Lower lobe of right lung (tissue), 2 donors: ENCODE data around the gene KIRREL3. TPM values are rescaled to one million over a fixed set of nuclear protein-coding genes. Genes with fewer than 3 reads are reported as not detected.

Source experiments
- ATAC-seq, 2 donors: fragments of 200-7000 bp; cut with Tn5 transposase; one replicate each; pipeline ENCODE4 v1.9.1; 2020 to 2022; ENCODE audit warnings: mild to moderate bottlenecking in 2 of 2, moderate library complexity in 2 of 2
- DNase-seq: peaks from one replicate; pipeline ENCODE4 v3.0.0-alpha.2; 2020
- H3K27ac ChIP-seq: fragments of 200-600 bp; one replicate; pipeline ENCODE4 v1.8.0; 2022
- H3K27me3 ChIP-seq: fragments of 200-600 bp; one replicate; pipeline ENCODE4 v1.8.0; 2022; ENCODE audit warnings: low read depth
- H3K36me3 ChIP-seq: fragments of 200-600 bp; one replicate; pipeline ENCODE4 v1.8.0; 2022; ENCODE audit warnings: mild to moderate bottlenecking
- H3K4me1 ChIP-seq: fragments of 200-600 bp; one replicate; pipeline ENCODE4 v1.8.0; 2022
- H3K4me3 ChIP-seq: fragments of 200-600 bp; one replicate; pipeline ENCODE4 v1.8.0; 2022; ENCODE audit warnings: mild to moderate bottlenecking
- H3K9me3 ChIP-seq: fragments of 200-600 bp; one replicate; pipeline ENCODE4 v1.8.0; 2022
- CTCF ChIP-seq: fragments of 200-600 bp; IDR thresholded peaks from one replicate; pipeline ENCODE4 v1.8.0; 2022; ENCODE audit warnings: antibody characterized with exemption, mild to moderate bottlenecking
- intact Hi-C: fragments of 100-400 bp; cut with DNase I; formaldehyde crosslinking; loops from one replicate; pipeline ENCODE4 v1.11.0; 2022
- total RNA-seq: library from RNA; stranded (reverse); fragmentation: NEBNext Ultra II Directional; extraction: Animal tissue kit (Norgen Biotek cat#: 25700); gene quantifications from one replicate; pipeline ENCODE4 v1.2.1, GENCODE V29; 2021
- donor health status: DM: no; HTN: yes; CAD: no; lungs with severe emphysema.

Gene KIRREL3
- total RNA-seq, 1 donor from 2014 or later, result 0.15 TPM

- no peaks in the 10 kb centered on the region for H3K4me1 ChIP-seq
- H3K4me3 ChIP-seq, result no peak overlapping the region
- no peak for TF ChIP-seq CTCF
- no peak for ATAC-seq
- no peak overlapping the region for H3K27ac ChIP-seq
- H3K27me3 ChIP-seq, result no peaks in the 10 kb centered on the region
- intact Hi-C loops, result no loop called here
- no peaks in the 10 kb centered on the region for H3K36me3 ChIP-seq
- DNase-seq, result no peak
- H3K9me3 ChIP-seq, result no peaks in the 10 kb centered on the region
These were observed 376.1 kb downstream of the KIRREL3 start for GRCh38 chr11:126624506-126624905.

GRCh38 chr11:126619516-126619915, 381.1 kb downstream of the KIRREL3 start:
- H3K36me3 ChIP-seq, result no peaks in the 10 kb centered on the region
- no peak for TF ChIP-seq CTCF
- H3K4me1 ChIP-seq, result no peaks in the 10 kb centered on the region
- H3K27me3 ChIP-seq, result no peaks in the 10 kb centered on the region
- intact Hi-C loops, result no loop called here
- no peak overlapping the region for H3K4me3 ChIP-seq
- H3K27ac ChIP-seq, result no peak overlapping the region
- DNase-seq (no peak), ATAC-seq (no peak)
- H3K9me3 ChIP-seq, result no peaks in the 10 kb centered on the region

GRCh38 chr11:126615845-126616244, 384.7 kb downstream of the KIRREL3 start:
- H3K4me1 ChIP-seq, result no peaks in the 10 kb centered on the region
- TF ChIP-seq CTCF, result no peak
- no peaks in the 10 kb centered on the region for H3K36me3 ChIP-seq
- no peaks in the 10 kb centered on the region for H3K27me3 ChIP-seq
- intact Hi-C loops, result no loop called here
- no peak for ATAC-seq
- H3K4me3 ChIP-seq, result no peak overlapping the region
- no peak overlapping the region for H3K27ac ChIP-seq
- no peaks in the 10 kb centered on the region for H3K9me3 ChIP-seq
- DNase-seq, result no peak

GRCh38 chr11:126613272-126613671, 387.3 kb downstream of the KIRREL3 start:
- H3K27me3 ChIP-seq, result no peaks in the 10 kb centered on the region
- H3K4me1 ChIP-seq, result no peaks in the 10 kb centered on the region
- no peak for TF ChIP-seq CTCF
- no peaks in the 10 kb centered on the region for H3K36me3 ChIP-seq
- no peaks in the 10 kb centered on the region for H3K9me3 ChIP-seq
- DNase-seq (no peak), ATAC-seq (no peak)
- intact Hi-C loops, result no loop called here
- H3K4me3 ChIP-seq, result no peak overlapping the region
- no peak overlapping the region for H3K27ac ChIP-seq

- ATAC-seq (no peak), DNase-seq (no peak)
- Histone ChIP-seq H3K9me3 (no peaks in the 10 kb centered on the region), H3K4me3 (no peak overlapping the region), H3K27me3 (no peaks in the 10 kb centered on the region), H3K36me3 (no peaks in the 10 kb centered on the region), H3K4me1 (no peaks in the 10 kb centered on the region), H3K27ac (no peak overlapping the region)
- TF ChIP-seq CTCF, result no peak
- intact Hi-C loops, result no loop called here
These were observed 387.9 kb downstream of the KIRREL3 start for GRCh38 chr11:126612671-126613070.

- Histone ChIP-seq H3K4me3 (no peak overlapping the region), H3K36me3 (no peaks in the 10 kb centered on the region), H3K27me3 (no peaks in the 10 kb centered on the region), H3K9me3 (no peaks in the 10 kb centered on the region), H3K27ac (no peak overlapping the region), H3K4me1 (no peaks in the 10 kb centered on the region)
- DNase-seq, result no peak
- intact Hi-C loops, result no loop called here
- TF ChIP-seq CTCF, result no peak
- ATAC-seq, result no peak
These were observed 389.1 kb downstream of the KIRREL3 start for GRCh38 chr11:126611438-126611837.
